Measurements from ENCODE around the gene LIMS1.
"Not testable (repeated sequence)": the region's sequence is repeated elsewhere in the genome, so short reads cannot be mapped to it uniquely, and the experiment has no call there.

Gene LIMS1

DNA sequence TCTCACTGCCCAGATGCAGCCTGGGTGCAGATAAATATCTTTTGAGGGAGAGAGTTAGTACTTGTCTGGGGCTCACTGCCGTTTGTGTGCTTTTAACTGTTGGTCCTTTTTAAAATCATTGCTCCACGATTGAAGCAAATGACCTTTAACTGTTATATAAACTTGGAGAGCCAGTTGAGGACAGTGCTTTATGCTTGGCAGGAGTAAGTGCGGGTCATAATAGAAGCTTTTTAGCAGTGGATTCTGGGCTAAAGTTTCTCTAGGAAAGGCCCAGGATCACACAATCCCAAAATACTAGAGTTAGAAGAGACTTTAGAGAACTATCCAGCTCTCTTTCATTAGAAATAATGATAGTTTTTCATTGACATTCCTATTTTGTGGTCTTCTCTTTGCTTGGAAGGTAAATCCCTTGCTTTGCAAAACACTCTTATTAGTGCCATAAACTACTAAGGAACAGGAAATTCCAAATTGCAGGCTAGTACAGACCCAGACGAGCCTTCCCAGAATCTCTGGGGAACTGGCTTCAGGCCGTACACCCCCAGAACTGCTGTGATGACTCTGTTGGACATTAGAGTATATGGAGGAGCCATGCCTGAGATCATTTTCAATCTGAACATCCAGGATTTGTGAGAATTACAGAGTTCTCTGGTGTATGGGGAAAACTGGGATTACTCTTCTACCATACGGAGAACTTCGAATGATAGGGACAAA is 19.1 kb downstream of the LIMS1 start:
- no peak for DNase-seq

DNA sequence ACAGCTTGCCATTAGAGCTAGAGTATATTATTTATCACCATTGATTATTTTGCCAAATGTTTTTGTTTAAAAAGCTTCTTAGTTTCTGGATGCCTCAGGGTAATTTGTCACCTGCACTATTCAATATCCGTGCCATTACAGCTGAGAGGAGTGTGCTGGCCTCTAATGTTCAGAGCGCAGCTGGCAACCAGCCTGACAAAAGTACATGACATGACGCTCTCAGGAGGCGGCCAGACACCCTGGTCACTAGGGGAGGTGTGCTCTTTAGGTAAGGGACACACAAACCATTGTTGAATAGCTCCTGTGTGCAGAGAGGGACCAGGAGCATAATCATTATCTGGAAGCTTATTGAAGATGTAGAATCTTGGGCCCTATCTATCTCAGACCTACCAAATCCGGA is 20.3 kb downstream of the LIMS1 start:
- DNase-seq: no peak

DNA sequence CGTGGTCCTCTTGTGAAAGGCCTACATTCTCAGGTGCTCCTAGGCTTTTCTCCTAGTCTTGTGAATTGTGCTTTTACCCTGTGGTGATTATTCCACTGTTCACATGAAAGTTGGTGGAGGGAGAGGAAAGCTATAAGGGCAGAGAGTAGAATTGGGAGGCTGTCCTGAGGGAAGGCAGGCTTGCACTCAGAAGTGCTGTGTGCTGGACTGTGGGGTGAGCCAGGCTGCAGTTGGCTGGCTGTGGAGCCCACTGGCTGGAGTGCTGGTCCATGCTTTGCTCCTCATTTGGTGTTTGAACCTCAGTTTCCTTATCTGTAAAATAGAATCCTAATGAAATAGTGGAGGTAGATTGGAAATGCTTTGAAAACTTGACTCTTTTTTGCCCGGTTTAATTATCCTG is 21.3 kb downstream of the LIMS1 start:
- no peak for DNase-seq

DNA sequence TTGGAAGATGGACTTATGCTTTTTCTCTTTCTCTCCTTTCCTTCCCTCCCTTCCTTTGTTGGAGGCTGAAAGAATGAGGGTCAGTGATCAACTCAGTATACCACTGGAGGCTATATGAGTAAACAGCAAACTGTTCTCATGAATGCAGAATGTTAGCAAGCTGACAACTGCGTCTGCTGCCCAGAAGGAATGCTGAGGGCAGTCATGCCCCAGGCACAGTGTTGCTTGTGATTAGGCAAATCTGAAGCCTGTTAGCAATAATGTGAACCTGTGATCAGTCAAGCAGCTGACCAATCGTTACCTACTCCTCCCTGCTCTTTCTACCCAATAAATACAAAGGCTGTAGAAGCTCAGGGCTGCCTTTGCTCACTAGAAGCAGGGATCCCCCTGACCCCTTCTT is 22.3 kb downstream of the LIMS1 start:
- DNase-seq: not testable (repeated sequence)

DNA sequence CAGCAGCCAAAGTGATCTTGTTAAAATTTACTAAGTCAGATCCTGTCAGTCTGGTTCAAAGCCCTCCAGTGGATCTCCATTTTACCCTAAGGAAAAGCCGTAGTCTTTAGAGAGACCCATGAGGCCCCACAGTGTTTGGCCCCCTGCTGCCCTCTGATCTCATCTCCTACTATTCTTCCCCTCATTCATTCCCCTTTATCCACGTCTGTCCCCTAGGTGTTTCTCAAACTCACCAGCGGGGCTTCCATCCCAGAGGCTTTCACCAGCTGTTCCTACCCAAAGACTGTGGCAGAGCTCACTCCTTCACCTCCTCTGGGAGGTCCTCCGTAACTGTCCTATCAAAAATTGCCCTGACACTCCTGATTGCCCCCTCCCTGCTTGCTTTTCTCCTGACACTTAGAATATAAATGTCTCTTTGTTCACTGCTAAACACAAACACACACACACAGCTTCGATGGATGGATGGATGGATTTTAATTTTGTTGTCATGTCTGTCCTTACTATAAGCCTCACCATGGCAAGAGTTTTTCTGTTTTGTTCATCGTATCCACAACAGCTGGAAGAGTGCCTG is 26.1 kb downstream of the LIMS1 start:
- no peak for DNase-seq

DNA sequence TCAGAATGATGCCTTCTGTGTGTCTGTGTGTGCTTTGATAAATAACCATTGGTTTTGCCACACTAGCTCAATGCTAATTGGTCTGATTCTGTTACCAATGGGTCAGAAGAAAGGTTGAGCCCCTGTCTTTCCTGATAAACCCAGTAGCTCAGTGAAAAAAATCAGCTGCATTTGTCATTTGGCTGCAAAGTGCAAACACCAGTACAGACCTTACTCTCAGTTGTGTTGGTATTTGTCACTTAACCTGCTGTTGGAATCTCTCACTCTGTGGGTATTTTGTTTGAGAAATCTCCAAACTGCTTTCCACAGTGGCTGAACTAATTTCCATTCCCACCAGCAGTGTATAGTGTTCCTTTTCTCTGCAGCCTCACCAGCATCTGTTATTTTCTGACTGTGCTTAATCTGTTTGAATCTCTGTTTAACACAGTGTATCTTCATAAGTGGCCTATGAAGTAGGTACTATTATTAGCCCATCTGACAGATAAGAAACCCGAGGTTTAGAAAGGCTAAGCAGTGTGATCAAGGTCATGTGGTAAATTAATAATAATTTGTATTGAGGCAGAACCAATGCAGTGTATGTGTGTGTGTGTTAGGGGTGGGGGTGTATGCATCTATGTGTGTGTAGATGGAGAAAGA is 26.7 kb downstream of the LIMS1 start:
- DNase-seq: no peak

DNA sequence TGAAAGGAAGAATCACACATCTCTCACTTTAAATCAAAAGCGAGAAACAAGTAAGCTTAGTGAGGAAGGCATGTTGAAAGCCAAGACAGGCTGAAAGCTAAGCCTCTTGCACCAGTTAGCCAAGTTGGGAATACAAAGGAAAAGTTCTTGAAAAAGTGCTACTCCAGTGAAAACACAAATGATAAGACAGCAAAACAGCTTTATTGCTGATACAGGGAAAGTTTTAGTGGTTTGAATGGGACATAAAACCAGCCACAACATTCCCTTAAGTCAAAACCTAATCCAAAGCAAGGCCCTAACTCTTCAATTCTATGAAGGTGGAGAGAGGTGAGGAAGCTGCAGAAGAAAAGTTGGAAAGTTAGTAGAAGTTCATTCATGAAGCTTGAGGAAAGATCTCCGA is 28.0 kb downstream of the LIMS1 start:
- no peak for DNase-seq

DNA sequence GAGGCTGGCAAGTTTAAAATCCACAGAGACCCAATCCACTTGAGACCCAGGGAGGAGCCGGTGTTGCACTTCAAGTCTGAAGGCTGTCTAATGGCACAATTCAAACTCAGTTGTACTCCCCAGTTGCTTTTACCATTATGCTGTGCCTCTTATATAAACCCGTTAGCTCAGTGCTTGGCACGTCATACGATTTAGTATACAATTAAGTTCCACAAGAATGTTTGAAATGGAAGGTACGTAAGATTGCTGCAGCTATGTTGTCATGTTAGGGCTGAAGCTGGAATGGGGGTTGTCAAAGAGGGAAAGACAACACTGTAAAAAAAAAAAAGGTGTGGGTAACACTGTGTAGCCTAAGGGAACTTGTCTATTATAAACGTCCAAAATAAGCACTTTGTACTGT is 30.2 kb downstream of the LIMS1 start:
- DNase-seq: no peak

DNA sequence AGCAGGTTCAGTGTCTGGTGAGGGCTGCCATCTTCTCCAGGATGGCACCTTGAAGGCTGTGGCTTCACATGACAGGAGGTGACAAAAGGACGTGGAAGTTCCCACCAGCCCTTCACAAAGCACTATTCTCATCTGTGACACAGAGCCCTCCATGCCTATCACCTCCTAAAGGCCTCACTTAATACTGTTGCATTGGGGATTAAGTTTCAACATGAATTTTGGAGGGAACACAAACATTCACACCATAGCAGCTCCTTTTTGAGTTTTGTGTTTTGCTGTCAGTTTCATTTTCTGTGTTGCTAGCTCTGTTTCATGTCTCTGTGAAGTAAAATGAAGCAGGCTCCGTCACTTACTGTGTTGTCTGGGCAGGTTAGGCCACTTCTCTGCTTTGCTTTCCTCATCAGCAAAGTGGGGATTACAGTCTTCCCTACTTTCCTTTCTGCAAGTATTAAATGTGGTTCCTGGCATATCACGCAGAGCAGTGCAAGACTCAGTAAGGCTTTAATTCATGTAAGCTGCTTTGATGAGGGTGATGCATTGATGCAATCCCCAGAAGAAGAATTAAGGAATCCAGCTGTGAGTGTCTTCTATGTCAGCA is 31.6 kb downstream of the LIMS1 start:
- no peak for DNase-seq

DNA sequence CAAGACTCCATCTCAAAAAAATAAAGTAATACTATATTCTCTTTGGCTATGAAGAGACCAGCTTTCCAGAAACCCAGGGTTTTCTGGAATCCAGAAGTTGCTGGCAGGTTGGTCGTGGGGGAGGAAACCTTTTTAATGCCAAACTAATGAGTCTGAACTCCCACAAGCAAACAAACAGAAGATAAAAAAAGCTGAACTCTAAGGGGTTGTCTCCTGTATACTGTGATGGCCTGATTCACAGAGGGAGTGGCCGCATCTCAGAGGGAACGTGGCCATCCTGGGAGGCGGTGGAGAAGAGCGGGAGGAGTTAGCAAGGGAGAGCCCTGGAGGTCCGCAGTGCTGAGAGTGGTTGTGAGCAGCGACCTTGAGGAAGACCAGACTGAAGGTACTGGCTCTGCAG is 36.1 kb downstream of the LIMS1 start:
- DNase-seq: no peak

DNA sequence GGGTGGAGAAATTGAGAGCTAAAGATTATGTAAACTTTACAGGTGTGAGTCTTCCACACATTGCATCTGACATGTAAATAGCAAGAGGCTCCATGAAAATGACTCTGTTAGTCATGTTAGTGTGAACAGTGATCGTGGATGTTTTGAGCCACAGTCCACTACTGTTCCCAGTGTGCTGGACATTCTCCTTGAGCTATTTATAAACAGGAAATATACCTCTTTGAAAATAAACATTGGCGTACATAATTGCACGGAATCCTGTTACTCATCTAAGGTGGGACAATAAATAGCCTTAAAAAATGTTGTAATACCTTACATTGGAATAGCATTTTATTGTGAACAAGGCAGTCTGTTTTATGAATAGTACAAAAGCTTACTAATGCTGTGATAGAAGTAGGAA is 37.0 kb downstream of the LIMS1 start:
- no peak for DNase-seq

DNA sequence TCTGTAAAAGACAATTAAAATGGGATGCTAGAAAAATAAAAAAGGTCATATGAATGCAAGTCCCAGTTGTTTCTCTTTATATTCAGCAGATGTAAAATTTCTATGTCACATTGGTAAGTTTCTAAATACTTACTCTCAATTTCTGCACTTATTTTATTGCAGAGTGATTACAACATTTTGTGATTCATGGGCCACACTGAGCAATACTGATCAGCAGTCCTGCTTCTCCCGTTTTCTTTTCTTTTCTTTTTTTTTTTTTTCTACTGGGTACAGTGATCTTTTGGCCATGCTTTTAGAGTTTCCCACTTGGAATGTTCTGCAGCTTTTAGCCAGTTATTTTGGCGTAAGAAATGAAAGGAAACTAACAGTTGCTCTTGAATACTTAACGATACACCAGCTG is 38.8 kb downstream of the LIMS1 start:
- no peak for DNase-seq

DNA sequence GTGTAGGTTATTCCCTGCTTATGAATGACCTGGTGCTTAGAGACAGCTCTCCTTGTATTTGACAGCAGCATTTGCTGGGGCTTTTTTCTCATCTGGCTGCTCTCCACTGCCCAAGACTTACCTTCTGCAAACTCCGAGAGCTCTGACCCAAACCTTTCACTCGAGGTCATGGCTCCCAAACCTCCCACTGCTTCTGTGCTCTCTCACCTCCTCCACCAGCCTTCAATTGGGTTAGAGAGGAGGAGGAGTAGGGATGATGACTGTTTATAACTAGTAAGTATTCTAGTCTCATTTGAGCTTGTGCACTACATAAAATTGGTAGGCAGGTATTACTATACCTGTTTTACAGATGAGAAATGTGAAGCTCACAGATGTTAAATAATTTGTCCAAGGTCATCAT is 40.1 kb downstream of the LIMS1 start:
- DNase-seq: no peak

DNA sequence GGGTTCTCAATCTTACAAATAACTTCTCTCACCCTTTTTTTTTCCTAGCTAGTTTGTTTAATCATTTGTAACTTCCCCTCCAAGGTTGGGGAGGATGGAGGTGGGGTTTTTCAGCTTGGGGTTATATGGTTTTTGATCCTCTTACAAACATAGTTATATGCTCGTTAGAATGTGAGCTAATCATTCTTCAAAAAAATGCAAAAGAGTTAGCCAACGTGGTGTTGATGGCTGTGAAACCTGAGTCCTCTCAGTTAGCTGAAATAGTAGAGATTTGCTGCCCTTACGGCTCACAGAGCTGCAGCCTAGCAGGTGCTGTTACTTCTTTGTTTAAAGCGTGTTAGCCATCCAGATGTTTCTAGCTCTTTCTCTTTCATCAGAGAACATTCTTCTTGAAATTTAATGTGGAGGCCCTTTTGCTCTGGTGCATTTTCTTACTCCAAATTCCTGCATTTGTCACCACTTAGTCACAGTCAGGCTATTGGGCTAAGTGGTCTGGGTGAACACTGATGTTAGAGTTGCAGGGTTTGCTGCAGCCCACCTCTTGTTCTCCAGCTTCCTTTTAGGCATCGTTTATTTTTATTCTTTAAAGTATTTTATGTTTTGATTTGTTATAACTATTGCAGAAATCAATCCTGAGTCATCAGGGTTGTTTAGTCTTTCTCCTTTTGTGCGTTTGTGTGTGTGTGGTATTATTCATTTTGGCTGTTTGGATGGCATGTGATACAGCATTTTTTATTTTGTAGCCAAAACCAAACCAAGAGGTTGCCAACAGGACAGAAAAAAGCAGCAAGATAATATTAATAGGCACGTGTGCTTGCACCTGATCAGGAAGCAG is 41.1 kb downstream of the LIMS1 start:
- DNase-seq: no peak

DNA sequence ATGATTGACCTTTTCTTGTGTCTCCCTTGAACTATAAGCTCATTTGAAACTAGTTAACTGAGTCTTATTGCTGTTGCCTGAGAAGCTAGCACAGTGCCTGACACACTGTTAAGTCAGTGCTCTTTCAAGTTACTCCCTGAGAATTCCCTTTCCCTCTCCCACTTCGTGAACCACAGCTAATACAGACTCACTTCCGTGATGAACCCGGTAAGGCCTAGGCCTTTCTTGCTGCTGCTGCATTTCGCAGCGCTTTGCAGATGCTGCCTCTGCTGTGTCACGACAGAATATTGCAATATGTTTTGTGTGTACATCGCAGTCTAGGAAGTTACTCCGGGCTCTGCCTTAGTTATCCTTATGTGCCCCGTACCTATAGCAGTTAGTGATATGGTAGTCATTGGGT is 42.8 kb downstream of the LIMS1 start:
- DNase-seq: no peak

DNA sequence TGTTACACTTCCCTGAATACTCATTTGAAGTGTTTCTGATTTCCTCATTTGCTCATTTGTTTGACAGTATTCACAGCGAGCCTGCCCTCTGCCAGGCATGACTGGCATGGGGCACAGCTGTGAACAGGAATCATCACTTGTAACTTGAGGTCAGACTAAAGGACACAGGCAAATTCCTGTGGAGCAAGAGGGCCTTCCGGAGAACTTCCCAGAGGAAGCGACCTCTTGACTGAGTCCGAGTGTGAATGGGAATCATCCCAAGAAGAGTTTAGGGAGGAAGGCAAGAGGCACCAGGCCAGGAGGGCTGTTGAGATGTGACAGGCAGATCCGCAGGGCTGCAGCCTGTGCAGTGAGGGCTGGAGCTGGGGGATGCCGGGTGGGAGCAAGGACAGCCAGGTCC is 45.4 kb downstream of the LIMS1 start:
- DNase-seq: no peak

DNA sequence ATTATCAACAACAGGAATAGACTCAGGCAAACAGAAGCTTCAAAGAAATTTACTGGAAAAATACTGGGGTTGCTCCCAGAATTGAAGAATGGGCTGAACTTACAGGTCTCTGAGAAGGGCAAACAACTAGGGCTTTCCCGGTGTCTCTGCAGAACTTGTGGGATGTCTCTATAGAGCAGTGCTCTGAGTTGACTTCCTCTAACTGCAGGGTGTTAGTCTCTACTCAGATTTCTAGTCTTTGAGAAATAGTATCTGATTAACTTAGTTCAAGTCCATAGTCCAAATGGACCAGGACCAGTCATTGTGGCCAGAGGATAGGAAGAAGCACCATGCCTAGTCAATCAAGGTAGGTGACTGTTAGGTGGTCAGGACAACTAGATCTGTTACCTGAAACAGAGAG is 45.8 kb downstream of the LIMS1 start:
- no peak for DNase-seq

DNA sequence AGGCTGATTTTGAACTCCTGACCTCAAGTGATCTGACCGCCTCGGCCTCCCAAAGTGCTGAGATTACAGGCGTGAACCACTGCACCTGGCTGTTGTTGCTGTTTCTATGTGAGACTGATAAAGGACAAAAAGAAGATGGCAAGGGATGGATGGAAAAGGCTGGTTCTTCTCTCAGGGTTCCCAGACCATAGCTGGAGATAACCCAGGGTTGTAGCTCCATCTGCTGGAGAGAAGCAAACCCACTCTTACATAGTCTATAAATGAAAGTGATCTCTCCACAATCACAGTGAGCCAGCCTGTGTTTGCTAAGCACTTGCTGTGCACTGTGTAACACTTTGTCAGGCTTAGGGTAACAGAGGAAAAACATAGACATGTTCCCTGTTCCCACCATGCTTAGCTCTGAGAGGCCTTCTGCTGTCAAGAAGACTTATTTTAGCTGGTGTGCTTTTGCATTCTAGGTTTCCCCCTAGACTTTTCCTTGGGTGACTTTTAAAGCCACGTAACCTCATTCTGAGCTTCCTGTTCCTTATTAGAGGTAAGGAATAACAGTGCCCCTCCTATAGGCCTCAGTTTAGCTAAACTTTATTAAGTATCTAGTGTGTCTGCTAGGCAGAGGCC is 49.7 kb downstream of the LIMS1 start:
- DNase-seq: peak; percentile 66

DNA sequence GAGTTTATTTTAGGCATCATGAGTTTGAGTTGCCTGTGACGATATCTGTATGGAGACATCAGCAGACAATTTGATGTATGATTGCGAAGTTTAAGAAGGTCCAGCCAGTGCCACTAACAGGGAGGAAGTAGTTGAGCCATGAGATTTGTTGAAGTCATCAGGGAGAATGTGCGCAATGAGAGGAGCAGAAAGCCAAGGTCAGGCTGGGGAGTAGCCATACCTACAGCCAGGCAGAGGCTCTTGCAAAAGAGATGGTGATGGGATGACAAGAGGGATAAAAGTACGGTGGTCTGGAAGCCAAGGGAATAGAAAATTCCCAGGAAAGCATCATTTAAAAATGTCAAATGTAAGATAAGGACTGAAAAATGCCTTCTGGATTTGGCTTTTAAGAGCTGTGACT is 51.2 kb downstream of the LIMS1 start:
- no peak for DNase-seq

DNA sequence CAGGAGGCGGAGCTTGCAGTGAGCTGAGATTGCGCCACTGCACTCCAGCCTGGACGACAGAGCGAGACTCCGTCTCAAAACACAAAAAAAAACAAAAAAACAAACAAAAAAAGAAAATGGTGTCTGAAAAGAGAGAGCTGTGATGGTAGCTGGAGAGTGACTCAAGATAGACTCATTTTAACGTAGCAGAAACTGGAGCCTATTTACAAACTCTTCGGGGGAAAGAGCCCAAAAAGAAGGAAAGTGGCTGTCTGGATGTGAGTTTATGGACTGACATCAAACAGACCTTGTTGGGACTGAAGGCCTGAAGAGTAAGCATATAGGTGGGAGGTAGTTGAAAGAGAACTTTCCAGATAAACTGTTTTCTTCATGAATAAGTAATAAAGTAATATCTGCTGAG is 51.8 kb downstream of the LIMS1 start:
- no peak for DNase-seq

DNA sequence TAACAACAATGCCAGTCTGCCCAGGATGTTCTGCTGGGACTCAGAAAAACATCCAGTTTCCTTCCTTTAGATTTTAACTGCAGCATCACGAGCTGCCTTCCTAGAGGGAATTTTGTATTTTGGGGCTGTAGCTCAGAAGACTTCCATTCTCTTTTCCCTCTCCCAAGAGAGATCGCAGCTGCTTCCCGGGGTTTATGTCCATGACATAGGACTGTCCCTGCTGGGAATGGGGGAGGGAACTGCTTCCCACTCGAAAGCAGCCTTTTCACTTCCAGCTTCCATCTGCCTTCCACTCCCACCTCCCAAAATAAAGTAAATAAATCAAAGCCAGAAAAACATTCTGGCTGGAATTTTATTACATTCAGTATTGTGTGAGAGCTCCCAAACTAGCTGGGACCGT is 52.4 kb downstream of the LIMS1 start:
- DNase-seq: no peak

DNA sequence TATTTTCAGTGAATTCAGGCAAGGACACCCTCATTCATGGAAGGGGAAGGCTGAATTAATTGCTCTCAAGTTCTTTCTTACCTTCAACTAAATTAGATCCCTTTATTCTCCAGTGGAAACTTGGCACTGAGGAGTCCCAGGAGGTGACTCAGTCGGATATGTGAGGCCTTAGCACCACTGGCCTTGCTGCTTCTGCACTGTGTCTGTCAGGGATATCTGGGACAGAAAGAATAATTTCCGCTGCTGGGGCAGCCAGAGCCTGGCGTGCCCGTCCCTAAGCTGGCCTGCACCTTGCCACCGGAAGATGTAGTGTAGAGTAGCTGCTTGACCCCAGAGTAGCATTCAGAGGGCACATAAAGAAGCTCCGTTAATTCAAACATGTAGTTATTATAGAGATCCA is 53.4 kb downstream of the LIMS1 start:
- no peak for DNase-seq

DNA sequence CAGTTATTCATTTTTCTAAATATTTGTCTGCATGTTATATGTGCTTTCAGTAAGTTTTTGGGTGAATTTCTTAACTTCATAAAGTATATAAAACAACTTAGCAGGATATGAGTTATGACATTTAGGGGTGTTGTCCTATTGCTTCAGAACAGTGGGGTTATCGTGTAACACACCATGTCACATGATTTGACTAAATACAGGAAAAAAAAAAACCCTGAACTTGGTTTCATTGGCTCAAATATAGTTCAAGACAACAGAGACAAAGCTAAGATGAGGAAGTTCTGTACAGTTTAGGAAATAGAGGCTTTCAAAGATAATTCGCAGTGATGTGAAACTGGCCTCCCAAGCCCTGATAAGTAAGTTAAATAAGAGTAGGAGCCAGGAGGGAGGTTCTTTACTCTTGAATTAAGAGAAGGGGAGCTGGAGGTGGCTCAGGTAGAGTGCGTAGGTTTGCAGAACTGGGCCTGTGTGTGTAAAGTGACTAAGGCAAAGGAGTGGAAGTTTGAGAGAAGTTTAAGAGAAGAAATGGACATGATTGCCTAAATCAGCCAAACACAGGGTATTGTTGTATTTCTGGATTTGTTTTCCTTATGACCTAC is 53.9 kb downstream of the LIMS1 start:
- peak; percentile 48 for DNase-seq

Data from GDM1 (cell line).